ENCODE measurements around the gene PANX2. TPM values are rescaled to one million over a fixed set of nuclear protein-coding genes. Genes with fewer than 3 reads are reported as not detected.
"Not testable (repeated sequence)": the region's sequence is repeated elsewhere in the genome, so short reads cannot be mapped to it uniquely, and the experiment has no call there.

PANX2 gene
- total RNA-seq, 1 experiment from 2014 or later, result 1.1 TPM

DNA sequence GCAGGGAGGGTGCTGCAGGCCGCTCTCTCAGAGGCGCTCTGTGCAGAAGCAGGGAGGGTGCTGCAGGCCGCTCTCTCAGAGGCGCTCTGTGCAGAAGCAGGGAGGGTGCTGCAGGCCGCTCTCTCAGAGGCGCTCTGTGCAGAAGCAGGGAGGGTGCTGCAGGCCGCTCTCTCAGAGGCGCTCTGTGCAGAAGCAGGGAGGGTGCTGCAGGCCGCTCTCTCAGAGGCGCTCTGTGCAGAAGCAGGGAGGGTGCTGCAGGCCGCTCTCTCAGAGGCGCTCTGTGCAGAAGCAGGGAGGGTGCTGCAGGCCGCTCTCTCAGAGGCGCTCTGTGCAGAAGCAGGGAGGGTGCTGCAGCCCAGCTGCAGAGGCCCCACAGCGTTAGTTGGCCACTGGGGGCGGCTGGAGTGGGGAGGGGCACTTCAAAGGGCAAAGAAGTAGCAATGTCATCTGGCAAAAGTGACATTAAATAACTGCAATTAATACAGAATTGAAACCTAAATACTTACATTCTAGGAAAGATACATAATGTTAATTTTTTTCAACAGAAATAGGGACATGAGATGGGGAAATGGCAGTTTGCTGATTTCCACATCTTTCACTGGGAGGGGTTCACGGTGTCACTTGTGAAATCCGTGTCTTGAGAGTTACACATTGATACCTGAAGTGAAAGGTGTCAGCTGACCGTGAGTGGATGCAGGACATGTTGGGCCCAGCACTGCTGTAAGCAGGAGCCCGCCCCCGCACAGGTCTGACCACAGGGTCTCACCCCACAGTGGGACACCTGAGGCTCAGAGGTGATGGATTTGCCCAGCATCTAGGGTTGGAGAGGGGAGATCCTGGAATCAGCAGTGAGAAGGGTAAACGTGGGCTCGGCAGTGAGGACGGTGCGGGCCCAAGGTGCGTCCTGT lies 23.0 kb upstream of the PANX2 start:
- not testable (repeated sequence) for DNase-seq (ENCODE audit: low spot score)

DNA sequence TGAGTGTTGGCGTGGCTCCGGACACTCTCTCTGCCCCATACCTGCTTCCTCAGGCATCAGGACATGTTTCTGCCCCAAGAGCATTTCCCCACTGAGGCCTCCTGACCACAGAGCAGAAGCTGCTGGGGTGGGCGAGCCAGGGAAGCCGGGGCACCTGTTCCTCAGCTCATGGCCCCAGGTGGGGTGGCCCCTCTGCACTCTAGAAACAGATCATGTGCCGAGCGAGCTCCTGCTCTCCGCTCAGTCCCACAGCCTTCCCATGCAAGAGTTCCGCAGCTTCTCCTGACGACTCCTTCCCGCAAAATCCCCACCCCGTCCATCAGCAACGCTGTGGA lies 22.4 kb upstream of the PANX2 start:
- no peak for DNase-seq (ENCODE audit: low spot score)

DNA sequence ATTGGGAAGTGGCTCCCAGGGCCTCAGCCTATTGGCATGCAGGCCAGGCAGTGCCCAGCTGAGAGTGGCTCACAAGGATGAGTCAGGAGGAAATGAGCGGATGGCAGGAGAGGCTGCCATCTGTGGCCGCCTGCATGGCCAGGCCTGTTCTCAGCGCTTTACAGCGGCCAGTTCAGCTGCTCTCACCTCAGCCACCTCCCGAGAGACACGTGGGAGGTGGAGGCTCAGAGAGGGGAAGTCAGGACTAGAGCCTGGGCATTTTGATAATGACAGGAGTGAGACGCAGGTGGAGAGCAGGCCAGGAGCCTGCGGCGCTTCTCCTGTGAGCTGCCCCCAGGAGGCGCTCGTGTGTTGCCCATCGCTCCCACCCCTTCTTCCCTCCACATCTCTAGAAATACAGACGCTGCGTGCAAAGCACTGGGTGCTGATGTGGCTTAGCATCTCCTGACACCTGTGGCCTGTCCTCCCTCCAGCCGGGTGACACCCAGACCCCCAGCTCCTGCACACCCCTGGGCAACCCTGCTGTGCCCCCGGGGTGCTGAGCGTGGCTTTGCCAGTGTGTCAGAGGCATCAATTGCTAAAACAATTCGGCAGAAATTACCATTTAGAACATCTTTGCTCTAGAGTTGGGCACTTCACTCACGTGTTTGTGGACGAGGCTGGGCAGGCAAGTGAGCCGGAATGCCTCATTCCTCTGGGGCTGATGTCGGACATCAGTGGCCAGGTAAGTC lies 21.4 kb upstream of the PANX2 start:
- peak; percentile 80 for DNase-seq (ENCODE audit: low spot score)

DNA sequence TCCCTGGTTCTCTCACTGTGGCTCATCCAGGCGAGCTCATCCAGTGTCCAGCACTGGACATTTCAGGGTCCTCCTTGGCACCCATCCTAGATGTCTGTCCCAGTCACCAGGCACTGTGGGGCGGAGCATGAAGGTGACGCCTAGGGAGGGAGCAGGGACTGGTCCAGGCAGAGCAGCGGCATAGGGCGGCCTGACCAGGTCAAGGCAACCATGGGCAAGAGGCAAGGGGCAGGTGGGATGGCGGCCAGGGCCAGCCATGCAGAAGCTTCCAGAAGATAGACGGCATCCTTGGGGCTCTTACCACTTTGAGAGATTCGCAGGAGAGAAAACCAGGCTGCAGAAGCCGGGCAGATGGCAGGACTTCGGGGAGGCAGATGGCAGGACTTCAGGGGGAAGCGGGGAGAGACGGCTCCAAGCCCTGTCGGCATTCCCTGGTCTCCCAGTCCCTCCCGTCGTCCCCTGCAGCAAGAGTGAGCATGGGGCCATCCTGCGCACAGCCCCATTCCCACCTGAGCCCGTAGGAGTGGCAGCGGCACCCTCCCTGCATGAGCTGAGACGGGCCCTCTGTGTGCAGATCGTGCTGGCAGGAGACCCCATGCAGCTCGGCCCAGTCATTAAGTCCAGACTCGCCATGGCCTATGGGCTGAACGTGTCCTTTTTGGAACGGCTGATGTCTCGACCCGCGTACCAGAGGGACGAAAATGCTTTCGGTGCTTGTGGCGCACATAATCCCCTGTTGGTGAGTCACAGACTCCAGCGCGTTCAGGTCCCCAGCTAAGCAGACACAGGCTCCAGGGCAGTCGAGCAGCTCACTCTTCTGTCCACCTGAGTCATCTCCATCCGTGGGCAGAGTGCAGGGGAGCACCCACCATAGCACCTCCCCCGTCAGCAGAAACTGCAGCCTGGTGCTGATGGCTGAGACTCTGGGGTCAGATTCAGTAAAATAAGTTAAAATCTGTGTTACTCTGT lies 20.1 kb upstream of the PANX2 start:
- no peak for DNase-seq (ENCODE audit: low spot score)

DNA sequence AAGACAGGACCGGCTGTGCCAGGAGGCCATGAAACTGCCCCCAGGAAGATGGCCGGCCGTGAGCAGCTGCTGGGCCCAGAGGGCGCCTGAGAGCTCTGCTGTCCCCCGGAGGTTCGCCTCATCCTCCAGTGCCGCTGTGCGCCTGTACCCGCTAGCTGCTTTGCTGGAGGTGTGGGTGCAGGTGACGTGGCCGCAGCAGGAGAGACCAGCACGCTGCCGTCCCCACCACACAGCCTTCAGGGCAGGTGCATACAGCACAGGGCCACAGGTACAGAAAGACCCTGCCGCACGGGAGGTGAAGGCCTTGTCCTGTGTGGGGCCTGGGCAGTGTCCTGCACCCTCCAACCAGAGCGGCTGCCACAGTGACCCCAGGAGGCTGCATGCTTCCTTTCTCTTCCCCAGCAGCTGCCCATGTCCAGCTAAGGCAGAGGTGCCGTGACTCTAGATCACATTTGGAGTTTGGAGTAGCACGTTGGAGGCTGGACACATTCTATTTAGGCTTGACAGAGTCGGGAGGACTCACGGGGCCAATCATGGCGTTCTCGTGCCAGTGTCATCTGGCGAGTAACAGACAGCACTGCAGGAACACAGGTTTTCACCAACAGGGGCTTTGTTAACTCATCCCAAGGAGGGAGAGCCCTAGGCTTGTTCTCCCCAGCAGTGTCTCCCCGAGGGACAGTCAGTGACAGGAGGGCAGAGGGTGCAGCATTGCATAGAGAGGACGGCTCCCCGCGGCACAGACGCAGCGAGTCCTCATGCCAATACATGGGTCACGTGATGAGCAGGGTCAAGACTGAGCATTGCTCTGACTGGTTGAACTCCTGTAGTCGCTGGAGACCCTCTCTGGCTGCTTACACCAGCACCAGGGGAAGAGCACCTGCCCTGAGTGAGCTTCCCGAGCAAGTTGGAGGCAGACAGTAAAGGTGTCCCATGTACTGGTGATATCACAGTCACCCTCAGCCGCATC lies 18.7 kb upstream of the PANX2 start:
- DNase-seq (ENCODE audit: low spot score), result no peak

DNA sequence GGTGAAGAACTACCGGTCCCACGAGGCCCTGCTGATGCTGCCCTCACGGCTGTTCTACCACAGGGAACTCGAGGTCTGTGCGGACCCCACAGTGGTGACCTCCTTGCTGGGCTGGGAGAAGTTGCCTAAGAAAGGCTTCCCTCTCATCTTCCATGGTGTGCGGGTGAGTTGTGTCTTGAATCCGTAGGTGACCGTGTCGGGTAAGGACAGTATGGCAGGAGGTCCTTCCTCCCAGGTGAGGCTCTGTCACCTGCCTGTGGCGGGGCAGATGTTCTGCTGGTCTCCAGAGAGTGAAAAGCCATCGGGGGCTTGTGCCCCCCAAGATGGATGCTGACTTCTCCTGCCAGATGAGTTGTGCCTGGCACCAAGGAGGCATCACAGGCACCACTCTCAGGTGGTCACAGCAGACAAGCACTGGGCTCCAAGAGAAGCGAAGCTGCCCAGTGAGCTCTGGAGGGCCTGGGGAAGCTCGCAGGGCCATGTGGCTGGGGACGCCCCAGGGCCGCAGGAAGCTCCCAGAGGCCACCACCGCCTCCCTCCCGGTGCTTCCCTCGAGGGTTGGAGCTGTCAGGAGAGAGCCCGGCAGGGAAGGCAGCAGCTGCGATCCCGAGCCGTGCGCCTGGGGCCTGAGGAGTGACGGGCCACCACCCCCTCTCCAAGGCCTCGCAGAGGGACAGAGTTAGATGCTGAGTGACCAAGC lies 17.3 kb upstream of the PANX2 start:
- no peak for DNase-seq (ENCODE audit: low spot score)

DNA sequence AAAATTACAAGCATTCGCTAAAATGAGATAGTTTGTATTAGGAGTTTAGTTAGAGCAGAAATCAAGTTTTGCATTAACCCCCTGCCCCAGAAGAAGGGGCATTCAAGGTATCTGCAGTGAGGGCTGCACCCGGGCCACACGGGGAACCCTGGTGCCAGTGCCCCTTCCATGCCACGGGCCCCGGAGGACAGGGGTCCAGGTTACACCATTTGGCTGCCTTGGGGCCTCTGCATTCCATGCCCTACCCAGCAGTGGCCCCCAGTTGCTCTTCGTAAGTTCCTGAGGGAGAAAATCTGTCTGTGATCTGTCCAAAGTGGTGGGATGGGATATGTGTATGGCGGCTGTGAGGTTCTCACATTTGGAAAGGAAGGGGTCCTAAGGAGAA lies 16.8 kb upstream of the PANX2 start:
- no peak for DNase-seq (ENCODE audit: low spot score)

DNA sequence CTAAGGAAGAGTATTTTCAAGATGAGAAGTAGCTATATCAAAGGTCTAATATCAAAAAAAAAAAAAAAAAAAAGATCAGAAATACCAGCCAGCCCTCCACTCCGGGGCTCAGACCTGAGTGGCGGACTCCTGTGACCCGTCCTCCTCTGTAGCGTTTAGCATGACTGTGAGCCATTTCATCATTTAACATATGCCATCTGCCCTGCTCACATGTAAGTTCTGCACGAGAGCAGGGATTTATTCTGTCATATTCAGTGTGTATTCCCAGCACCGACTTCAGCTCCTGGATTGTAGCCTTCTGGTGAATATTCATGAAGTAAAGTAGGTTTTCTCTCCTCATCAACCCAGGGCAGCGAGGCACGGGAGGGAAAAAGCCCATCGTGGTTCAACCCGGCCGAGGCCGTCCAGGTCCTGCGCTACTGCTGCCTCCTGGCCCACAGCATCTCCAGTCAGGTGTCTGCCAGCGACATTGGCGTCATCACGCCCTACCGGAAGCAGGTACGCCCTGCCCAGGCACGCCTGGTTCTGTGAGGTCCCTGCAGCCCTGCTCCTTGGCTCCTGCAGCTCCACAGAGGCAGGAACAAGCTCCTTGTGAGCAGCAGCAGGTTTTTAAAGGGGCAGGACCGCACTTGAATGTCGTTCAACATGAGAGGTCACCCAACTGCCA lies 12.7 kb upstream of the PANX2 start:
- peak; percentile 66 for DNase-seq (ENCODE audit: low spot score)

DNA sequence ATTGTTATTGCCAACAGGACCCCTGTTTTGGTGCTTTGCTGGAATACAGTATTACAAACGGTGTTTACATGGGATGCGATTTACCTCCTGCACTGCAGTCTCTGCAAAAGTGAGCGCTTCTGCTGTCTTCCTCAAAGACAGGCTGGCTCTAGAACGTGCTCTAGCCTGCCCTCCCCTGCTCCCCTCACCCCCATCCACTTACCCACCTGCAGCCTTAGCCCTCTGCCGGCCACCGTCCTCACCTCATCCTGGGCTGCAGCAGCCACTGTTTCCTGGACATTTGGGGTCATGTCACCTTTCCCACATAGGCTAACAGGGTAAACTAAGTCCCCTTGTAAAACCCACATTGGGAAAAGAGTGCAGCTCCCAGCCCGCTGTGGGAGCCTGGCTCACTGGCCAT lies 9.6 kb upstream of the PANX2 start:
- DNase-seq (ENCODE audit: low spot score), result no peak

DNA sequence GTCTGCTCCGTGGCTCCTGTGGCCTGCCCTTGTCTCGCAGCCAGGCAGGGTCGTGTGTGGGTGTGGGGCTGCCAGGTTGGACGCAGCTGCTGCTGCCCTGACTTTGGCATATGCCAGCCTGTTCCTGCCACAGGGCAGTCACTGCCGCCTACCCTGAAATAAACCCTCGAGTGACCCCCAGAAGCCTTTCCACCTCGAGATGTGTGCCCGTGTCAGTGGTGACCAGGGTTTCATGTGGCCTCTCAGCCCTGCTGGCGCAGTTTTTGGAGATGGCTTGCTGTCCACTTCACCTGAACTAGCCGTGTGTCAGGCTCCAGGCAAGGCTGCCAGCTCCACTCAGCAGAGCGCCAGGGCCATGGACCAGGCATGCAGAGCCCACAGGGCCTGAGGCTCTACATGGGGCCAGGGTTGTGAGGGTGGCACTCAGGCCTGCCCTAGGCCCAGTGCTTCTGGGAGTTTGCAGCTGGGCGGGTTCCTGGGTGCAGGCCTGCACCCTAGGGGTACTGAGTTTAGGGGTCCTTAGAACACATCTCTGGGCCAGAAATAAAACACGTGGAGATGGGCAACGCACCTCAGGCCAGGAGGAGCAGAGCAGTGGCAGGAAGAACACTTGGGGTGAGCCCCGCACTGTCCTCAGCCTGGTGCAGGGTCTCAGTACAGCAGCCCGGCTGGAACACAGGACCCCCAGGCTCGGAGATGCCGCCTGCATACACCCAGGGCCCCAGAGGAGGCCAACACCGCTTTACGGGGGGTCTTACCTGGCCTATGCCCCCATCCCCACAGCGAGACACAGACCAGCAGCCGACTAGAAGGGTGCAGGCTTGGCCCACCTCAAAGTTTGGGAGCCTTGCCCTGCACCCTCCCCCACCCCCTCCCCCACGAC lies 8.8 kb upstream of the PANX2 start:
- DNase-seq (ENCODE audit: low spot score), result no peak

DNA sequence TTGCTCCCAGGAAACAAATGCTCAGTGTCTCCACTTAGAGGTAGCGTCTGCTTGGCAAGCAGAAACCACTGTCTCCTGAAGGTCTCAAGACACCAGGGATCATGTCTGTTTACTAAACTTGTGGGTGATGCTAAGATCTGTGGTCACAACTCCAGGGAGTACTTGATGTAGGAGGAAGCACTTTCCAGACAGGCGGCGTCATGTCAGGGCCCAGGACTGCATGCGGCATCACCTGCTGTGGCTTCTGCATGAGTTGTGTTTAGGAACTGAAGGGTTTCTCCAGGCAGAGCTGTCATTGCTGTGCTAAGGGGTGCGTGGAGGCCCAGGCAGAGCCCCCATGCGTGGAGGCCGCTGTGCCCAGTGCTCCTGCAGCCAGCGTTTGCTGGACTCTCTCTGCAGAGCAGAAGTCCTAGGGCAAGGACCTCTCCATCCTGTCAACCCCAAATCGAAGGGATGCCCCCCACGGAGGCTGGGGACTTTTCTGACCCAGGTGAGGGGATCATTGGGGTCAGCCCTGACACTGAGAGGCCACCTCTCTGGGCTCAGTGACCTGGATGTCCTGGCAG lies 8.1 kb upstream of the PANX2 start:
- no peak for DNase-seq (ENCODE audit: low spot score)

DNA sequence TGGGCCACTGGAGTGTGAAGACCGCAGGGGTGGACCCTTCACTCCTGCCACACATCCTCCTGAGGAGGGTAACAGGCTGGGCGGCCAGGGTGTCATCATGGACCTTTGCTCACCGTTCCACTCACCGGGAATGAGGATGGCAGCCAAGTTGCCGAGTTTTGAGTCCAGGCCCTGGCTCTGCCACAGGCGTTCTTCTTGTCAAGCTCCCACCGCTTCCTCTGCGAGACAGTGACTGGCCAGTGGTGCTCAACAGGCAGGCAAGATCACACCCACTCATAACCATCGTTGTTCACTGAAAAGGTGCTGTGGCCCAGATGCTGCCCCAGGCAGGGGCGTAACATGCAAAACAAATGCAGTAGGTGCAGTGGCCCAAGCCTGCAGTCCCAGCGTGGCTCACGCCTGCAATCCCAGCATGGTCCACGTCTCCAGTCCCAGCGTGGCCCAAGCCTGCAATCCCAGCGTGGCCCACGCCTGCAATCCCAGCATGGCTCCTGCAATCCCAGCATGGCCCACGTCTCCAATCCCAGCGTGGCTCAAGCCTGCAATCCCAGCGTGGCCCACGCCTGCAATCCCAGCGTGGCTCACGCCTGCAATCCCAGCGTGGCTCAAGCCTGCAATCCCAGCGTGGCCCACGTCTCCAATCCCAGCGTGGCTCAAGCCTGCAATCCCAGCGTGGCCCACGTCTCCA lies 5.0 kb upstream of the PANX2 start:
- no peak for DNase-seq (ENCODE audit: low spot score)

DNA sequence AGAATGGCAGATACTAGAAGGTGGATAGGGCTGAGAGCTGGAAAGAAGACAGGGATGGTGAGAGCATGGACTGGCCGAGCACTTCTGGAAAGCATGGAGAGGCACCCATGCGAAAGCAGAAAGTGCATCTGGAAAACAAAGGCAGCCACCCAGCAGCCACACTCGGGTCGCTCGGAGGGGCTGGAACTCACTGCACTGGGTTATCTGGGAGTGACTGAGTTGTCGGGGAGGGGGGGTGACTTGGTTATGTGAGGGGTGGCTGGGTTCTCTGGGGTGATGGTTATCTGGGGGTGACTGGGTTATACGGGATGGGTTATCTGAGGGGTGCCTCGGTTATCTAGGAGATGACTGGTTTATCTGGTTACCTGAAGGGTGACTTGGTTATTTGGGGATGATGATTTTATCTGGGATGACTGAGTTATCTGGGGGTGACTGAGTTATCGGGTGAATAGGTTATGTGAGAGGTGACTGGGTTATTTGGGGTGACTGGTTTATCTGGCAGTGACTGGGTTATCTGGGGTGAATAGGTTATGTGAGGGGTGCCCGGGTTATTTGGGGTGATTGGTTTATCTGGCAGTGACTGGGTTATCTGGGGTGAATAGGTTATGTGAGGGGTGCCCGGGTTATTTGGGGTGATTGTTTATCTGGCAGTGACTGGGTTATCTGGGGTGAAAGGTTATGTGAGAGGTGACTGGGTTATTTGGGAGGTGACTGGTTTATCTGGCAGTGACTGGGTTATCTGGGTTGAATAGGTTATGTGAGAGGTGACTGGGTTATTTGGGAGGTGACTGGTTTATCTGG lies 2.6 kb upstream of the PANX2 start:
- DNase-seq (ENCODE audit: low spot score), result no peak

DNA sequence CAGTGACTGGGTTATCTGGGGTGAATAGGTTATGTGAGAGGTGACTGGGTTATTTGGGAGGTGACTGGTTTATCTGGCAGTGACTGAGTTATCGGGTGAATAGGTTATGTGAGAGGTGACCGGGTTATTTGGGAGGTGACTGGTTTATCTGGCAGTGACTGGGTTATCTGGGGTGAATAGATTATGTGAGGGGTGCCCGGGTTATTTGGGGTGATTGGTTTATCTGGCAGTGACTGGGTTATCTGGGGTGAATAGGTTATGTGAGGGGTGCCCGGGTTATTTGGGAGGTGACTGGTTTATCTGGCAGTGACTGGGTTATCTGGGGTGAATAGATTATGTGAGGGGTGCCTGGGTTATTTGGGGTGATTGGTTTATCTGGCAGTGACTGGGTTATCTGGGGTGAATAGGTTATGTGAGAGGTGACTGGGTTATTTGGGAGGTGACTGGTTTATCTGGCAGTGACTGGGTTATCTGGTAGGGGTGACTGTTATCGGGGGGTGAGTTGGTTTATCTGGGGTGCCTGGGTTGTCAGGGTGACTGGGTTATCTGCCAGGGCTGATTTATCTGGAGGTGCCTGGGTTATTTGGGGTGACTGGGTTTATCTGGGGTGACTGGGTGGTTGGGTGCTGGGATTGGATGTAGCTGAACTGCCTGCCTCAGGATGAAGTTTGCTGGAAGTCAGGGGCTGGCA lies 1.9 kb upstream of the PANX2 start:
- DNase-seq (ENCODE audit: low spot score), result not testable (repeated sequence)

DNA sequence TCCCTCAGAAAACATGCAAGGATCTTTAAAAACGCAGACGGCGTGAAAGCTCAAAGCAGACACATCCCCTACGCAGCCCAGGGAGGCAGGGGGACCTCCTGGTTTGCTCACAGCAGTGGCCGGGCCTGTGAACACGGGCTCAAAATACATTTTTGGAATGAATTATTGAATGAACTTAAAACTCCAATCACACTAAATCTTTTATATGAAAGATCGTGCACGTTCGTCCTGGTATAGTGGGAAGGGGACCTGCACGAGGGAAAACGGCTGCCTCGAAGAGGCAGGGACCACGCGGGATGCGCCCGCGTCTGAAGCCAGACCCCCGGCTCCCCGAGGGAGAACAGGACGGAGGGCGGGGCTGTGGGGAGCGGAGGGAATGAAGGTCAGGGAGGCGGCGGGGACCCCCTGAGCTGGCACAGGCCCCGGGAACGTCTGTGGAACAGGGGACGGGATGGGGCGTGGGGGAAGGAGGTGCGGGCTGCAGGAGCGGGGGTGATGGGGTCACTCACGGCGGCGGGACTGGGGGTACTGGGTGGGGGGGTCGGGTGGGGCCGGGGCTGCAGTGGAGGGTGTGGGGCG lies 1.3 kb upstream of the PANX2 start:
- no peak for DNase-seq (ENCODE audit: low spot score)
